HAP-1 (cell line): Measurements from ENCODE around the gene SELENOI.
A peak's percentile ranks its signal among the peaks of the same experiment; 100 is the strongest.
"Not testable (repeated sequence)": the region's sequence is repeated elsewhere in the genome, so short reads cannot be mapped to it uniquely, and the experiment has no call there.

ENCODE experiments used
- DNase-seq, 2 experiments: peaks; one replicate each; pipeline ENCODE4 v3.0.0-alpha.2; 2016 to 2020; ENCODE audit warnings: low spot score in 2 of 2
- H3K27me3 ChIP-seq: fragments of 250-450 bp; sonication (Bioruptor Pico); 2 replicates; pipeline ENCODE4 v1.5.1; 2020; ENCODE audit warnings: low read depth, mild to moderate bottlenecking, moderate library complexity
- H3K36me3 ChIP-seq: fragments of 250-450 bp; sonication (Bioruptor Pico); replicated peaks from 2 replicates; pipeline ENCODE4 v1.5.1; 2020; ENCODE audit warnings: mild to moderate bottlenecking
- H3K4me1 ChIP-seq: fragments of 250-450 bp; sonication (Bioruptor Pico); 2 replicates; pipeline ENCODE4 v1.5.1; 2020; ENCODE audit warnings: mild to moderate bottlenecking
- H3K4me3 ChIP-seq: fragments of 250-450 bp; sonication (Bioruptor Pico); 2 replicates; pipeline ENCODE4 v1.5.1; 2020; ENCODE audit warnings: mild to moderate bottlenecking, moderate library complexity
- H3K9me3 ChIP-seq: fragments of 250-450 bp; sonication (Bioruptor Pico); 2 replicates; pipeline ENCODE4 v1.5.1; 2020; ENCODE audit warnings: mild to moderate bottlenecking, moderate library complexity
- in situ Hi-C: fragments of 300-500 bp; cut with MboI; formaldehyde crosslinking; loops from 3 replicates; pipeline ENCODE4 v1.14.3; 2020; ENCODE audit warnings: low sequenced_read_pairs, inconsistent platforms, mixed read lengths

The SELENOI gene

GRCh38 chr2:26335231-26335630 is 10.7 kb upstream of the SELENOI start:
- Histone ChIP-seq H3K4me3 (no peak overlapping the region), H3K36me3 (no peaks in the 10 kb centered on the region), H3K9me3 (no peaks in the 10 kb centered on the region), H3K27me3 (peaks cover 7% of the 10 kb centered on the region), H3K4me1 (peaks cover 15% of the 10 kb centered on the region)
- in situ Hi-C loops: no loop called here
- no peak for DNase-seq

- Histone ChIP-seq H3K36me3 (no peaks in the 10 kb centered on the region), H3K9me3 (no peaks in the 10 kb centered on the region), H3K4me3 (no peak overlapping the region), H3K4me1 (peaks cover 18% of the 10 kb centered on the region), H3K27me3 (peaks cover 7% of the 10 kb centered on the region)
- DNase-seq: no peak
- in situ Hi-C loops: no loop called here
Measured at GRCh38 chr2:26336719-26337118, 9.2 kb upstream of the SELENOI start.

- Histone ChIP-seq H3K9me3 (no peaks in the 10 kb centered on the region), H3K27me3 (peaks cover 7% of the 10 kb centered on the region), H3K36me3 (no peaks in the 10 kb centered on the region), H3K4me1 (peaks cover 18% of the 10 kb centered on the region), H3K4me3 (no peak overlapping the region)
- DNase-seq: no peak
- in situ Hi-C loops: no loop called here
Measured at GRCh38 chr2:26337298-26337697, 8.6 kb upstream of the SELENOI start.

- peaks cover 24% of the 10 kb centered on the region for H3K4me1 ChIP-seq
Measured at GRCh38 chr2:26340831-26341230, 5.1 kb upstream of the SELENOI start.

GRCh38 chr2:26344581-26345282 is 1.2 kb upstream of the SELENOI start:
- H3K9me3 ChIP-seq: no peaks in the 10 kb centered on the region
- DNase-seq: peak in 1 of 2 experiments; percentile 39
- H3K36me3 ChIP-seq: no peaks in the 10 kb centered on the region
- no peaks in the 10 kb centered on the region for H3K27me3 ChIP-seq
- H3K4me3 ChIP-seq: peak overlapping the region; percentile 62
- in situ Hi-C loops: no loop called here
- H3K4me1 ChIP-seq: peaks cover 25% of the 10 kb centered on the region

More at GRCh38 chr2:26340831-26341230, 5.1 kb upstream of the SELENOI start:
- Histone ChIP-seq H3K27me3 (no peaks in the 10 kb centered on the region), H3K36me3 (no peaks in the 10 kb centered on the region), H3K9me3 (no peaks in the 10 kb centered on the region), H3K4me3 (no peak overlapping the region)
- in situ Hi-C loops: no loop called here
- DNase-seq: no peak

GRCh38 chr2:26345283-26345544 is 729 bp upstream of the SELENOI start:
- H3K36me3 ChIP-seq: no peaks in the 10 kb centered on the region
- in situ Hi-C loops: no loop called here
- peaks cover 20% of the 10 kb centered on the region for H3K4me1 ChIP-seq
- H3K27me3 ChIP-seq: no peaks in the 10 kb centered on the region
- H3K9me3 ChIP-seq: no peaks in the 10 kb centered on the region
- H3K4me3 ChIP-seq: peak overlapping the region; percentile 62
- no peak for DNase-seq

- Histone ChIP-seq H3K27me3 (no peaks in the 10 kb centered on the region), H3K36me3 (no peaks in the 10 kb centered on the region), H3K4me3 (peak within 1 kb of the TSS; percentile 62), H3K4me1 (peaks cover 17% of the 10 kb centered on the region), H3K9me3 (no peaks in the 10 kb centered on the region)
- peak; percentile 41 to 71 for DNase-seq
- in situ Hi-C loops: no loop called here
Measured at GRCh38 chr2:26346454-26347053, 611 bp downstream of the SELENOI start, which contains the start of gene ADGRF3. Gene ADGRF3 (minus strand): TSS chr2:26346789. CDS start chr2:26346234, 555 bp downstream.

GRCh38 chr2:26347286-26347865 is 1.4 kb downstream of the SELENOI start:
- no peak for DNase-seq
- in situ Hi-C loops: no loop called here
- no peaks in the 10 kb centered on the region for H3K9me3 ChIP-seq
- H3K4me1 ChIP-seq: peaks cover 17% of the 10 kb centered on the region
- peak overlapping the region; percentile 62 for H3K4me3 ChIP-seq
- H3K27me3 ChIP-seq: no peaks in the 10 kb centered on the region
- no peaks in the 10 kb centered on the region for H3K36me3 ChIP-seq

- DNase-seq: no peak
- Histone ChIP-seq H3K4me1 (peaks cover 12% of the 10 kb centered on the region), H3K36me3 (no peaks in the 10 kb centered on the region), H3K9me3 (no peaks in the 10 kb centered on the region), H3K4me3 (no peak overlapping the region), H3K27me3 (no peaks in the 10 kb centered on the region)
- in situ Hi-C loops: no loop called here
Measured at GRCh38 chr2:26349690-26350089, 3.7 kb downstream of the SELENOI start.

- Histone ChIP-seq H3K9me3 (no peaks in the 10 kb centered on the region), H3K4me1 (peaks cover 11% of the 10 kb centered on the region), H3K4me3 (no peak overlapping the region), H3K27me3 (no peaks in the 10 kb centered on the region), H3K36me3 (0 out of 2 replicates have a peak, but pooled peaks cover under 1% of the 10 kb centered on the region)
- DNase-seq: no peak
- in situ Hi-C loops: no loop called here
Measured at GRCh38 chr2:26351375-26352090, 5.6 kb downstream of the SELENOI start.

GRCh38 chr2:26352892-26353291 is 6.9 kb downstream of the SELENOI start:
- Histone ChIP-seq H3K4me3 (no peak overlapping the region), H3K4me1 (peaks cover 6% of the 10 kb centered on the region), H3K9me3 (no peaks in the 10 kb centered on the region), H3K36me3 (0 out of 2 replicates have a peak, but pooled peaks cover 4% of the 10 kb centered on the region), H3K27me3 (no peaks in the 10 kb centered on the region)
- no peak for DNase-seq
- in situ Hi-C loops: no loop called here

GRCh38 chr2:26354469-26354868 is 8.5 kb downstream of the SELENOI start:
- DNase-seq, in situ Hi-C loops, H3K9me3 ChIP-seq, H3K36me3 ChIP-seq, H3K27me3 ChIP-seq, H3K4me1 ChIP-seq, H3K4me3 ChIP-seq: not testable (repeated sequence)

- Histone ChIP-seq H3K27me3 (no peaks in the 10 kb centered on the region), H3K36me3 (0 out of 2 replicates have a peak, but pooled peaks cover 4% of the 10 kb centered on the region), H3K4me1 (no peaks in the 10 kb centered on the region), H3K4me3 (no peak overlapping the region), H3K9me3 (no peaks in the 10 kb centered on the region)
- DNase-seq: no peak
- in situ Hi-C loops: no loop called here
Measured at GRCh38 chr2:26355038-26355995, 9.4 kb downstream of the SELENOI start.
